K562 (cell line): ENCODE data around the gene UPP1. TPM values are rescaled to one million over a fixed set of nuclear protein-coding genes. Genes with fewer than 3 reads are reported as not detected.
A peak's percentile ranks its signal among the peaks of the same experiment; 100 is the strongest.

Source experiments
- ARNT ChIP-seq, 2 experiments: fragments of 450-650 bp; IDR thresholded peaks; 2 replicates each; pipeline ENCODE4 v1.6.1; 2016; ENCODE audit warnings: mild to moderate bottlenecking in 1 of 2
- BMI1 ChIP-seq: fragments of 150-350 bp; IDR thresholded peaks from 2 replicates; pipeline ENCODE4 v1.6.1; 2014; ENCODE audit warnings: low read length
- CBX8 ChIP-seq: fragments of 200-600 bp; sonication (generic); IDR thresholded peaks from 2 replicates; pipeline ENCODE4 v1.6.1; 2012; ENCODE audit warnings: borderline replicate concordance, mixed run types, low read depth, mild to moderate bottlenecking, moderate library complexity, mixed read lengths, low read length, control low read depth, inconsistent platforms; ENCODE audit not compliant: poor library complexity, severe bottlenecking; ENCODE audit errors: extremely low read depth
- ESRRB ChIP-seq: fragments of 250-450 bp; sonication (Bioruptor Pico); IDR thresholded peaks from 2 replicates; pipeline ENCODE4 v1.5.0; 2020; ENCODE audit warnings: mild to moderate bottlenecking, moderate library complexity, borderline replicate concordance
- GATAD2B ChIP-seq: fragments of 450-650 bp; IDR thresholded peaks from 2 replicates; pipeline ENCODE4 v1.6.1; 2017; ENCODE audit warnings: mild to moderate bottlenecking, borderline replicate concordance
- IRF2 ChIP-seq: sonication (generic); formaldehyde crosslinking; IDR thresholded peaks from 2 replicates; pipeline ENCODE4 v1.8.1; 2022; ENCODE audit warnings: mild to moderate bottlenecking, missing genetic modification reagents
- LARP7 ChIP-seq: fragments of 450-650 bp; IDR thresholded peaks from 2 replicates; pipeline ENCODE4 v1.6.1; 2016
- MED1 ChIP-seq: sonication (generic); formaldehyde crosslinking; IDR thresholded peaks from 2 replicates; pipeline ENCODE4 v1.8.1; 2023; ENCODE audit warnings: missing genetic modification reagents, borderline replicate concordance
- NCOA1 ChIP-seq: fragments of 450-650 bp; IDR thresholded peaks from 2 replicates; pipeline ENCODE4 v1.6.1; 2016; ENCODE audit warnings: low read depth
- NCOA4 ChIP-seq: fragments of 450-650 bp; IDR thresholded peaks from 2 replicates; pipeline ENCODE4 v1.6.1; 2018; ENCODE audit warnings: mild to moderate bottlenecking; ENCODE audit not compliant: partially characterized antibody
- POLR2AphosphoS5 ChIP-seq: IDR thresholded peaks from 2 replicates; pipeline ENCODE4 v1.6.1; 2011; ENCODE audit warnings: mild to moderate bottlenecking, low read depth, low read length, moderate library complexity; ENCODE audit not compliant: control insufficient read depth, insufficient read depth
- RAD21 ChIP-seq, 2 experiments: fragments of 250-450 bp in 1 of 2; fragments of 450-650 bp in 1 of 2; sonication (Bioruptor Pico) in 1 of 2; formaldehyde crosslinking in 1 of 2; IDR thresholded peaks in 1 of 2; conservative IDR thresholded peaks in 1 of 2; 2 replicates each; pipeline versions ENCODE4 v1.4.0 to v1.8.0; 2020 to 2022; ENCODE audit warnings: mild to moderate bottlenecking in 2 of 2, moderate library complexity in 1 of 2
- SMARCA5 ChIP-seq: fragments of 450-650 bp; IDR thresholded peaks from 2 replicates; pipeline ENCODE4 v1.6.1; 2016
- TAF9B ChIP-seq: fragments of 450-650 bp; IDR thresholded peaks from 2 replicates; pipeline ENCODE4 v1.6.1; 2018; ENCODE audit warnings: mild to moderate bottlenecking; ENCODE audit not compliant: partially characterized antibody
- TBL1XR1 ChIP-seq, 2 experiments: IDR thresholded peaks; 2 replicates each; pipeline ENCODE4 v1.6.1; 2012; ENCODE audit warnings: improper control_type of control experiment in 2 of 2, low read length in 2 of 2, mild to moderate bottlenecking in 1 of 2
- TCFL5 ChIP-seq: fragments of 250-450 bp; sonication (Bioruptor Pico); conservative IDR thresholded peaks from 2 replicates; pipeline ENCODE4 v1.6.1; 2021; ENCODE audit warnings: mild to moderate bottlenecking, moderate library complexity, matching md5 sums
- TEAD2 ChIP-seq: fragments of 450-650 bp; IDR thresholded peaks from 2 replicates; pipeline ENCODE4 v1.6.1; 2016; ENCODE audit warnings: missing genetic modification characterization, control low read depth, missing compliant biosample characterization
- THAP7 ChIP-seq: fragments of 250-450 bp; sonication (Bioruptor Pico); IDR thresholded peaks from 2 replicates; pipeline ENCODE4 v1.5.0; 2021
- ZNF253 ChIP-seq: fragments of 250-450 bp; sonication (Bioruptor Pico); conservative IDR thresholded peaks from 2 replicates; pipeline ENCODE4 v1.6.1; 2021; ENCODE audit warnings: mild to moderate bottlenecking
- polyA plus RNA-seq, 8 experiments: library from polyadenylated mRNA; depleted of rRNA in 4 of 8; stranded (reverse) in 5 of 8; unstranded in 3 of 8; fragments of >200 nt; fragmentation: Nextera tagmentation in 2 of 8; fragmentation: Illumina TruSeq in 1 of 8; extraction: Ambion mirVana in 2 of 8; extraction: Trizol in 1 of 8; gene quantifications; 2 replicates each; pipeline versions ENCODE4 v1.2.1 to v1.2.3, GENCODE V29; 2011 to 2014; ENCODE audit warnings: inconsistent platforms in 1 of 8, missing spikeins in 1 of 8
- total RNA-seq, 7 experiments: library from RNA; depleted of rRNA in 6 of 7; stranded (reverse); fragments of >200 nt in 6 of 7; fragmentation: Illumina TruSeq in 2 of 7; extraction: Trizol in 2 of 7; gene quantifications; 2 replicates each; pipeline versions ENCODE4 v1.2.1 to v1.2.3, GENCODE V29; 2011 to 2021; ENCODE audit warnings: low replicate concordance in 1 of 7
- TF ChIP-seq, protein P1 (sequence below): fragments of 450-650 bp; IDR thresholded peaks from 2 replicates; pipeline ENCODE4 v1.6.1; 2014; ENCODE audit warnings: low read depth, mild to moderate bottlenecking, moderate library complexity, borderline replicate concordance
- TF ChIP-seq, protein P2 (sequence below): fragments of 250-450 bp; sonication (Bioruptor Pico); IDR thresholded peaks from 2 replicates; pipeline ENCODE4 v1.8.0; 2021; ENCODE audit warnings: moderate library complexity, mild to moderate bottlenecking, inconsistent platforms
- TF ChIP-seq, protein P3 (sequence below), 2 experiments: fragments of 150-350 bp in 1 of 2; IDR thresholded peaks; 2 replicates each; pipeline ENCODE4 v1.6.1; 2012 to 2016; ENCODE audit warnings: low read depth in 2 of 2, low read length in 2 of 2, mild to moderate bottlenecking in 1 of 2, moderate library complexity in 1 of 2
- TF ChIP-seq, protein P4 (sequence below): fragments of 250-450 bp; sonication (Bioruptor Pico); IDR thresholded peaks from 2 replicates; pipeline ENCODE4 v1.9.0; 2021; ENCODE audit warnings: mild to moderate bottlenecking

UPP1 gene
- total and polyA plus RNA-seq, 9 of the 15 experiments (the other 6 are each of a cell fraction or from before 2014, with no cell fraction given), result 0.38 to 2.4 (median 0.61) TPM

DNA sequence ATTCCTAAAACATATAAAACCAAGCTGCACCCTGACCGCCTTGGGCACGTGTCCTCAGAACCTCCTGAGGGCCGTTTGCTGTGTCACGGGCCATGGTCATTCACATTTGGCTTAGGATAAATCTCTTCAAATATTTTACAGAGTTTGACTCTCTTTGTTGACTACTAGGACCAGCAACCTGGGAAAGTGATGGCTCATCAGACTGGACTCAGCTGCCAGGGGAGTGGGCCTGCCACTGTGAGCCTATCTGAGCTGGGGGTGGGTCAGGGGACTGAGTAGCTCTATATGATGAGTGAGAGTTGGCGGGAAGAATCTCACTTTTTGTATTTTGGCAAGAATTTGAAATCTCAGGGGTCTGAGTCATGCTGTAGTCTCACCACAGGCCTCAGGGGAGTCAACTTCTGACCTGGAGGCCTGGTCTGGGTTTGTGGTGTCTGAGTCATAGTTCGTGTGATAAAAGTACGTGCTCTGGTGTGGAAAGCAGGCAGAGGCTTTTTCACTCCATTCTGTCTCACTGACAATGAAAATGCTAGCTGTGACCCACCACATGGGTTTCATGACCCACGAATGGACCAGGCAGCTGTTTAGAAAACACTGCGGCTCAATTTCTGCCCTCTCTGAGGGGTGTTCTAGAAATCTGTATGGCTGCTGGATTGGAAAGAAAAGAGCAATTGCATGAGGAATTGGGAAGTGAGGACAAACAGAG is 4.2 kb upstream of the UPP1 start (continued):
- no peak for TF ChIP-seq TEAD2
- TF ChIP-seq TCFL5, result no peak
- no peak for TF ChIP-seq MED1
- TF ChIP-seq BMI1, result no peak
- TF ChIP-seq ARNT (IDR thresholded peaks at IDR 0.05), result no peak
- TF ChIP-seq, protein P1, sequence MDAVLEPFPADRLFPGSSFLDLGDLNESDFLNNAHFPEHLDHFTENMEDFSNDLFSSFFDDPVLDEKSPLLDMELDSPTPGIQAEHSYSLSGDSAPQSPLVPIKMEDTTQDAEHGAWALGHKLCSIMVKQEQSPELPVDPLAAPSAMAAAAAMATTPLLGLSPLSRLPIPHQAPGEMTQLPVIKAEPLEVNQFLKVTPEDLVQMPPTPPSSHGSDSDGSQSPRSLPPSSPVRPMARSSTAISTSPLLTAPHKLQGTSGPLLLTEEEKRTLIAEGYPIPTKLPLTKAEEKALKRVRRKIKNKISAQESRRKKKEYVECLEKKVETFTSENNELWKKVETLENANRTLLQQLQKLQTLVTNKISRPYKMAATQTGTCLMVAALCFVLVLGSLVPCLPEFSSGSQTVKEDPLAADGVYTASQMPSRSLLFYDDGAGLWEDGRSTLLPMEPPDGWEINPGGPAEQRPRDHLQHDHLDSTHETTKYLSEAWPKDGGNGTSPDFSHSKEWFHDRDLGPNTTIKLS, result no peak
- no peak for TF ChIP-seq RAD21 (CRISPR knock-in tag; conservative IDR thresholded peaks at IDR 0.05 in 1 of 2, IDR thresholded peaks at IDR 0.05 in 1 of 2)
- TF ChIP-seq THAP7 (CRISPR knock-in tag), result no peak
- TF ChIP-seq SMARCA5, result no peak
- TF ChIP-seq, protein P2, sequence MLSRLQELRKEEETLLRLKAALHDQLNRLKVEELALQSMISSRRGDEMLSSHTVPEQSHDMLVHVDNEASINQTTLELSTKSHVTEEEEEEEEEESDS (CRISPR knock-in tag), result no peak
- no peak for TF ChIP-seq NCOA4
- TF ChIP-seq TAF9B, result no peak
- peak in 1 of 2 experiments; percentile 83; a peak in 2 of 4 replicates for TF ChIP-seq TBL1XR1 (IDR thresholded peaks at IDR 0.05; ENCODE audit: low read length in 2 of 2)
- no peak for TF ChIP-seq IRF2
- no peak for TF ChIP-seq POLR2AphosphoS5
- 0 out of 2 replicates have a peak, but pooled peaks have one; percentile 32 for TF ChIP-seq NCOA1
- TF ChIP-seq GATAD2B, result no peak
- no peak for TF ChIP-seq CBX8
- TF ChIP-seq, protein P3, sequence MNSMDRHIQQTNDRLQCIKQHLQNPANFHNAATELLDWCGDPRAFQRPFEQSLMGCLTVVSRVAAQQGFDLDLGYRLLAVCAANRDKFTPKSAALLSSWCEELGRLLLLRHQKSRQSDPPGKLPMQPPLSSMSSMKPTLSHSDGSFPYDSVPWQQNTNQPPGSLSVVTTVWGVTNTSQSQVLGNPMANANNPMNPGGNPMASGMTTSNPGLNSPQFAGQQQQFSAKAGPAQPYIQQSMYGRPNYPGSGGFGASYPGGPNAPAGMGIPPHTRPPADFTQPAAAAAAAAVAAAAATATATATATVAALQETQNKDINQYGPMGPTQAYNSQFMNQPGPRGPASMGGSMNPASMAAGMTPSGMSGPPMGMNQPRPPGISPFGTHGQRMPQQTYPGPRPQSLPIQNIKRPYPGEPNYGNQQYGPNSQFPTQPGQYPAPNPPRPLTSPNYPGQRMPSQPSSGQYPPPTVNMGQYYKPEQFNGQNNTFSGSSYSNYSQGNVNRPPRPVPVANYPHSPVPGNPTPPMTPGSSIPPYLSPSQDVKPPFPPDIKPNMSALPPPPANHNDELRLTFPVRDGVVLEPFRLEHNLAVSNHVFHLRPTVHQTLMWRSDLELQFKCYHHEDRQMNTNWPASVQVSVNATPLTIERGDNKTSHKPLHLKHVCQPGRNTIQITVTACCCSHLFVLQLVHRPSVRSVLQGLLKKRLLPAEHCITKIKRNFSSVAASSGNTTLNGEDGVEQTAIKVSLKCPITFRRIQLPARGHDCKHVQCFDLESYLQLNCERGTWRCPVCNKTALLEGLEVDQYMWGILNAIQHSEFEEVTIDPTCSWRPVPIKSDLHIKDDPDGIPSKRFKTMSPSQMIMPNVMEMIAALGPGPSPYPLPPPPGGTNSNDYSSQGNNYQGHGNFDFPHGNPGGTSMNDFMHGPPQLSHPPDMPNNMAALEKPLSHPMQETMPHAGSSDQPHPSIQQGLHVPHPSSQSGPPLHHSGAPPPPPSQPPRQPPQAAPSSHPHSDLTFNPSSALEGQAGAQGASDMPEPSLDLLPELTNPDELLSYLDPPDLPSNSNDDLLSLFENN (IDR thresholded peaks at IDR 0.05; ENCODE audit: low read depth in 2 of 2, low read length in 2 of 2), result peak in 1 of 2 experiments; percentile 48; a peak in 1 of 4 replicates
- no peak for TF ChIP-seq LARP7
- TF ChIP-seq ZNF253 (CRISPR knock-in tag), result no peak
- TF ChIP-seq ESRRB (CRISPR knock-in tag), result no peak
- TF ChIP-seq, protein P4, sequence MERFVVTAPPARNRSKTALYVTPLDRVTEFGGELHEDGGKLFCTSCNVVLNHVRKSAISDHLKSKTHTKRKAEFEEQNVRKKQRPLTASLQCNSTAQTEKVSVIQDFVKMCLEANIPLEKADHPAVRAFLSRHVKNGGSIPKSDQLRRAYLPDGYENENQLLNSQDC (CRISPR knock-in tag), result no peak
